Measurements from ENCODE around the gene PIGC.
"Not testable (repeated sequence)": the region's sequence is repeated elsewhere in the genome, so short reads cannot be mapped to it uniquely, and the experiment has no call there.

PIGC gene

DNA sequence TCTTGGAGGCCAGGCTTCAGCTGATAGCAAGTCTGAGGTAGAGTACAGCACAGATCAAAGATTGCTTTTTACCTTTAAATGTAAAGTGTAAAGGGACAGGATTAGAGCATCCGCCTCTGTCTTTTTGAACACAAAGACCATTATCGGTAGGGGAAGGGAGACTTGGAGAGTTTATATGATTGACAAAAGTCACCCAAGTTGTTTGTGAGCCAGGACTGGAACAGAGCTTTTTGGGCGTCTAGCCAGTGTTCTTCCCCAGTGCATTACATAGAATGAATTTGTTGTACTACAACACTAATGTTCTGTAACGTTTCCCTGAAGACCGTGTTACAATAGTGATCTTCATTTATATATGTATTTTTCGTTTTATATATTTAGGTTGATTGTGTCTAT is 9.3 kb upstream of the PIGC start:
- Mint-ChIP-seq H3K27ac (no peak overlapping the region), H3K27me3 (no peaks in the 10 kb centered on the region), H3K4me3 (no peak overlapping the region), H3K4me1 (ENCODE audit: low read depth) (peaks cover 21% of the 10 kb centered on the region), H3K36me3 (ENCODE audit: low read depth) (no peaks in the 10 kb centered on the region), H3K9me3 (no peaks in the 10 kb centered on the region)

DNA sequence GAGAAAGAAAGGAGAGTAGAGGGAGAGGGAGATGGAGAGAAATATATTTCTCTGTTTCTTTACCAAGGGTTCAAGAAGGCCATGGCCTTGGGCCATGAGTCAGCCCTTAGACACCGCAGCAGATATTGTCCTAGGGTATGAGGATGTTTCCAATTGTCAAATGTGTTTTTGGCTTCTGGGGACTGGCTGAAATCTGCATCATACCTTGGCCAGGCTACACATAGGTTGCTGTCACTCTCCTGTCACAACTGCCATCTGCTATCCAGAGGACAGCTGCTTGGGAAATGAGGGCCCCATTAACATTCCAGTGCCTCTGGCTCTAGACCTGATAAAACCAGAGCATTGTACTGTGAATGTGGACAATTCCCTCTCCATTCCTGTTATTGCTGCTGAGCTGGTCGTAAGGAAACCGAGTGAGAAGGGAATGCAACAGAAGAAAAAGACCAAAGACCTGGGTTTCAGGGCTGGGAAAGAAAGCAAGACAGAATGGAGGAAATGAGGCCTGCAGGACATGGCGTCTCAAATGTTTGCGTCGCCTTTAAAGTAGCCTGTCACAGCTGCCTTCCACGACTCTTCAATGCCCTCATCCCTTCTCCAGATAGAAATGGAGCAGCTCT is 8.8 kb upstream of the PIGC start:
- H3K27ac Mint-ChIP-seq: no peak overlapping the region
- no peaks in the 10 kb centered on the region for H3K9me3 Mint-ChIP-seq
- no peak overlapping the region for H3K4me3 Mint-ChIP-seq
- peaks cover 21% of the 10 kb centered on the region for H3K4me1 Mint-ChIP-seq (ENCODE audit: low read depth)
- H3K36me3 Mint-ChIP-seq (ENCODE audit: low read depth): no peaks in the 10 kb centered on the region
- no peaks in the 10 kb centered on the region for H3K27me3 Mint-ChIP-seq

DNA sequence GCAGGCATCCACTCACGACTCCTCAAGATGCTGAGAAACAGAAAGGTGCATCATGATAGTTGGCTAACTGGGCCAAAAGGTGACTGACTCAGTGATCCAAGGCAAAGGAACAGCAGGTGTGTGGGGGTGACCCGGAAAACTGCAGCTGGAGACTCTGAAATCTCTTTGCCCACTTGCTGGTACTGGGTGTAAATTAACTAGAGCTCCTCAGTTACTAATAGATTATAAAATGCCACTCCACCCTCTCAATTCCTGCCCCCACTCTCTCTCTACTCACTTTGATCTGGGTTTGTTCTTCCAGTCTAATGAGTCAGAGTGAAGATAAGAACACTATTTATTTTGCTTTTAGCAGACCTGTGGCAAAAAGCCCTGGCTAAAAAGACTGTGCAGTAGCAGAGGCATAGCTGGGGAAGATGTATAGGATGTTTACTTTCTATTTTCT is 7.2 kb upstream of the PIGC start:
- Mint-ChIP-seq H3K9me3 (no peaks in the 10 kb centered on the region), H3K27ac (no peak overlapping the region), H3K27me3 (no peaks in the 10 kb centered on the region), H3K4me3 (no peak overlapping the region), H3K4me1 (ENCODE audit: low read depth) (peaks cover 21% of the 10 kb centered on the region), H3K36me3 (ENCODE audit: low read depth) (no peaks in the 10 kb centered on the region)

DNA sequence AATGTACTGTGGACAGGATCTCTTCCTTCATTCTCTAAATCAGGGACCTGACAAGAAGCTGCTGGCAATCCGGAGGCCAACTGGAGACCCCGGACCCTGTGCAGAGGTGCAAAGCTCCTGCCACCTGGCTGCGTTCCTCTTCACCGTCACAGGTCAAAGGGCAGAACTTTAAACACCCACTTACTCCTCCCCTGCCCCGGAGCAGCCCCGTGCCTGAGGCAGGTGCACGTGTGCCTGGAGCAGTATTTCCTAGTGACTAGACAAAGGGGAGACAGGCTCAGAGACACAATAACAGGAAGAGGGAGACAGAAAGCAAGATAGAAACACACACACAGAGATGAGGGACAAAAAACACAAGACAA is 6.6 kb upstream of the PIGC start:
- Mint-ChIP-seq H3K27me3 (no peaks in the 10 kb centered on the region), H3K4me1 (ENCODE audit: low read depth) (peaks cover 21% of the 10 kb centered on the region), H3K27ac (no peak overlapping the region), H3K9me3 (no peaks in the 10 kb centered on the region), H3K4me3 (no peak overlapping the region), H3K36me3 (ENCODE audit: low read depth) (no peaks in the 10 kb centered on the region)

DNA sequence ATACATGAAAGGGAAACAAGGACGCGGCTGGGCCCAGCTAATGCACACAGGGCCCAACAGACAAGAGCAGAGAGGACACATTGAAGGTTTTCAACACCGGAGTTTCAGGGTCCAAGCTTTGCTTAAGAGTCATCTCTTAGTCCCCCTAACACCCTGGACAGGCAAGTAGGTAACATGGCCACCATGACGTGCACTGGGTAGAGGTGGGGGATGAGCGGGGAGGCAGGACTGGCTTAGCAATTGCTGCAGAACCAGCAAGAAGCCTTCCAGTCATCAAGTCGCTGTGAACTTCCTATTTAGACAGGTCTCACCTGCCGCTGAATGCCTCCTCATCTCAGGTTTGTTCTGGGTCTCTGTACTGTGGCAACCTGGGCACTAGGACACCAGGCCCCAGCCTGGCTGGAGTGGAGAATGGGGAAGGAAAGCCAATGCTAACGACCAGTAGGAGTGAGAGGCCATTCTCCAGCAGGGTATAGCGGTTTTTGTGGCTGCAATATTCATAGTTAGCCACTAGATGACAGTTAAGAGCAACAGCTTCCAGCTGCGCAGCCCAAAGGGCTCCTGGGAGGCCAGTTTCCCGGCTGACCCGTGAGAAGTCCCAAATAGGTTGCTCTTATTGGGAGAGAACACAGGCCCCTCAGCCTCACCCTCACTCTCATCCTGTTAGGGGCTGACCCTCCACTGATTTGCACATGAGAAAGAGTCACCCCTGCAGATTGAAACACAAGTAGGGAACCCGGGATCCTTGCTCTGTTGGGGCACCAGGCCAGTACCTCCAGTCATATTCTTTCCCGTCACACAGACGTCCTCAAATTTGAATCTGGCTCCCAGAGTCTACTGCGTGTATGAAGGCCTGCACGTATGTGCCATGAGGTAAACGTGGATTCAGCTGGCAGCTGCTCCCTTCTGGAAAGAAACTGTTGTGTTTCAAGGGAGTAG is 6.0 kb upstream of the PIGC start:
- Mint-ChIP-seq H3K27ac (no peak overlapping the region), H3K4me1 (ENCODE audit: low read depth) (peaks cover 21% of the 10 kb centered on the region), H3K36me3 (ENCODE audit: low read depth) (no peaks in the 10 kb centered on the region), H3K9me3 (no peaks in the 10 kb centered on the region), H3K27me3 (no peaks in the 10 kb centered on the region), H3K4me3 (no peak overlapping the region)

DNA sequence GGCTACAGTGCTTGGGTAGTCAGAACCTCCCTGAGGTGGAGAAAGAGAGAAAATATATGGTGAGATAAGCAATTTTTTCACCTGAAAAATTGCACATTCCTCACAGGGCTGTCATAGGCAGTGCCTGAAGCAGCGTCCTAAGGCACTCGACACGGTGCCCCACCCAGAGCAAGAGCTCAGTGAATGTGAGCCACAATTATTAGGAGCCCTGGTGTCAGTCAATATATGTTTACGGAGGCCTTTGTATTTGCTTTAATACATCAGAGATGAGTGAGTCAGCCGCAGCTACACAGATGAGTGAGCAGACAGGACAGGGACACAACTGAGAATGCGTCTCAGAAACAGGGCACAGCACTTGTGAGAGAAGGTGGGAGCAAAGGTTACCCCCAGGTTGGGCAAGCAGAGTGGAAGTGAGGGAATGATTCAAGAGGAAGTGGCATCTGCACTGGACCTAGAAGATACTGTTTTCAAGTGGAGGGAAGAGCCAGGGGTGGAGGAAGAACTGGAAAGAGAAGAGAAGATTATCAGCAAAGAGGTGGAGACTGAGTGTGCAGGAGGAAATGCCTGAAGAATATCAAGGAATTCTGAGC is 5.2 kb upstream of the PIGC start:
- no peak overlapping the region for H3K4me3 Mint-ChIP-seq
- peaks cover 26% of the 10 kb centered on the region for H3K4me1 Mint-ChIP-seq (ENCODE audit: low read depth)
- H3K36me3 Mint-ChIP-seq (ENCODE audit: low read depth): no peaks in the 10 kb centered on the region
- no peak overlapping the region for H3K27ac Mint-ChIP-seq
- H3K27me3 Mint-ChIP-seq: no peaks in the 10 kb centered on the region
- H3K9me3 Mint-ChIP-seq: no peaks in the 10 kb centered on the region

DNA sequence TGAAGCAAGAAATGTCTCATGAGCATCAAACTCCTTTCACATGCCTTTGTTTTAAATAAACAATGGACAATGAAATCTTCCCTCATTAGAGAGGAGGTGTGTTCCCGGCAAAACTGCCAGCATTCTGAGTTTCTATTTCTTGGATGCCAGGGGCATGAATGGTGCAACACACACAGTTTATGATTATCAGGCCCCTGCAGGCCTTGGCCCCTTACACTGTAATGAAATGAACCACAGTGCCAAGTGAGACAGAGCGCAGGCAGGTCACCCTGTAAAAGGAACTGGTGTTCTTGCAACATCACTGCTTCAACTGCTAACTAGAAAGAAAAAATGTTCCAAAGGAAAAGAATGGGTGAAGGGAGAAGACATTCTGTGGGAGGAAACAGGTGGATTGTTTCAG is 3.8 kb upstream of the PIGC start:
- Mint-ChIP-seq H3K4me3 (no peak overlapping the region), H3K9me3 (no peaks in the 10 kb centered on the region), H3K27me3 (no peaks in the 10 kb centered on the region), H3K27ac (no peak overlapping the region), H3K4me1 (ENCODE audit: low read depth) (peaks cover 35% of the 10 kb centered on the region), H3K36me3 (ENCODE audit: low read depth) (peaks cover under 1% of the 10 kb centered on the region)

DNA sequence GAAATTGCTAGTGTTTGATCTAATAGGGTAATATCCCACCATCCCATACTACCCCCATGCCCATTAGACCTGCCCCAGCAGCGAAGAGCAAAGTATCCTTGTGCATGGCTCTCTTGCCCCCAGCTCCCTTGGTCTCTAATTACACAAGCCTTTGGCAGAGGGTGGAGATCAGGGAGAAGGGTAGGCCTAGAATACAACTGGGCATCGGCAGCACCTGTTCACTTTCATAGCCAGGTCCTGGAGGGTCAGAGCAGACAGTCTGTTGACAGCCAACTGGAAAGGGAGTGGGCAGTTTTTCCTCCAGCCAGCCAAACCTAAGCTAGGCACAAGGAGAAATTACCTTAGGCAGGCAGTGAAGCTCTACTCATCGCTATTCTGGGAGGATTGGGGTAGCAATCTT is 2.7 kb upstream of the PIGC start:
- Mint-ChIP-seq H3K9me3 (no peaks in the 10 kb centered on the region), H3K4me1 (ENCODE audit: low read depth) (peaks cover 46% of the 10 kb centered on the region), H3K27me3 (no peaks in the 10 kb centered on the region), H3K4me3 (no peak overlapping the region), H3K27ac (no peak overlapping the region), H3K36me3 (ENCODE audit: low read depth) (peaks cover 11% of the 10 kb centered on the region)

DNA sequence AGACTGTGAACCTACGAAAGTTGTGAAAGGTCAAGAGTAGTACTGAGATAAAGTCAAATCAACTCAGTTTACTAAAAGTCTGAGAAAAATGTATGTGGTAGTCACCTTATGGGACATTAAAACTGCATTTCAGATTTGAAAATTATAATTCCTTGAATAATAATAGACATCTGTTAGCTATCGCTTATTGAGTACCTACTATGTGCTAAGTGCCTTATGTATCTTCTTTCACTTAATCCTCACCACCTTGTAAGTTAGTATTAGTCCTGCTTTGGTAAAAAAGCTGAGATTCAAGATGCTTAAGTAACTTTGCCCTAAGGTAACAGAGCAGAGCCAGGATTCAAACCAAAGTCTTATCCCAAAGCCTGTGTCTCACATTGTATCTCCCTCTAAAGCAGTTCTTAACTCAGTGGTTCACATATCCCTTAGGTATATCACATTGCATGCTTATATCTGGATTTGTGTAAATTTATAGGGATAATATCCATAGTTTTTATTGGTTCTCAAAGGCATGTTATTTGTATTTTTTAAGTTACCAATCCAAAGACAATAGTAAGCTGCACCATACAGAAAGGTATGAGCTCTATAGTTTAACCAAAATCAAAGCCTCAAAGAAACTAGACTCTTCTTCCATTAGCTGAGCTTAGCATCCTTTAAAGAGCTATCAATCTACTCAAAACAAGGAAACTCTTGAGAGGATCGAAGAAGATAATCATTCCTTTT is 865 bp downstream of the PIGC start:
- H3K4me1 Mint-ChIP-seq (ENCODE audit: low read depth): peaks cover 43% of the 10 kb centered on the region
- H3K4me3 Mint-ChIP-seq: peak overlapping the region; percentile 91
- H3K27ac Mint-ChIP-seq: peak overlapping the region; percentile 93
- H3K27me3 Mint-ChIP-seq: no peaks in the 10 kb centered on the region
- no peaks in the 10 kb centered on the region for H3K9me3 Mint-ChIP-seq
- peaks cover 33% of the 10 kb centered on the region for H3K36me3 Mint-ChIP-seq (ENCODE audit: low read depth)

DNA sequence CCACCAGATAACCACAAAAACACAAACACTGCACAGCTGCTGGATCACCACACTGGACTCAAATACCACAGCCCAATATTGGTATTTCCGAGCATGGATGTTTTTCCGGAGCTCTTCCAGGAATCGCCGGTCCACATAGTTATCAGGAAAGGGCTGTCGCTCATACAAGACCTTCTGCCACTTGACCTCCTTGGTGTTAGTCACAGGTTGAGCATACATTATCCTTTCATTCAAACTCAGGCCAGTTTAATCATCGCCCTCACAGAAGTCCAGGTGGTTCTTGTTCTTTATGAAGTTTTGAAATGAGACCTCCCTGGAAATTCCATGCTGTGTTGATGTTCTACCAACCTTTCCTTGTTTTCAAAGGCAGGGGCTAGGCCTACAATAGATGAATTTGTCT is 1.5 kb downstream of the PIGC start:
- Mint-ChIP-seq H3K4me3 (peak overlapping the region; percentile 91), H3K36me3 (ENCODE audit: low read depth) (peaks cover 34% of the 10 kb centered on the region), H3K9me3 (no peaks in the 10 kb centered on the region), H3K27me3 (no peaks in the 10 kb centered on the region), H3K4me1 (ENCODE audit: low read depth) (peaks cover 43% of the 10 kb centered on the region), H3K27ac (no peak overlapping the region)

DNA sequence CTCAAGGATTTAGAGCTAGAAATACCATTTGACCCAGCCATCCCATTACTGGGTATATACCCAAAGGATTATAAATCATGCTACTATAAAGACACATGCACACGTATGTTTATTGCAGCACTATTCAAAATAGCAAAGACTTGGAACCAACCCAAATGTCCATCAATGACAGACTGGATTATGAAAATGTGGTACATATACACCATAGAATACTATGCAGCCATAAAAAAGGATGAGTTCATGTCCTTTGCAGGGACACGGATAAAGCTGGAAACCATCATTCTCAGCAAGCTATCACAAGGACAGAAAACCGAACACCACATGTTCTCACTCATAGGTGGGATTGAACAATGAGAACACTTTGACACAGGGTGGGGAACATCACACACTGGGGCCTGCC is 6.7 kb downstream of the PIGC start:
- not testable (repeated sequence) for H3K27me3 Mint-ChIP-seq, H3K4me3 Mint-ChIP-seq, H3K9me3 Mint-ChIP-seq, H3K27ac Mint-ChIP-seq
- Mint-ChIP-seq H3K4me1 (ENCODE audit: low read depth) (peaks cover 39% of the 10 kb centered on the region), H3K36me3 (ENCODE audit: low read depth) (peaks cover 29% of the 10 kb centered on the region)

DNA sequence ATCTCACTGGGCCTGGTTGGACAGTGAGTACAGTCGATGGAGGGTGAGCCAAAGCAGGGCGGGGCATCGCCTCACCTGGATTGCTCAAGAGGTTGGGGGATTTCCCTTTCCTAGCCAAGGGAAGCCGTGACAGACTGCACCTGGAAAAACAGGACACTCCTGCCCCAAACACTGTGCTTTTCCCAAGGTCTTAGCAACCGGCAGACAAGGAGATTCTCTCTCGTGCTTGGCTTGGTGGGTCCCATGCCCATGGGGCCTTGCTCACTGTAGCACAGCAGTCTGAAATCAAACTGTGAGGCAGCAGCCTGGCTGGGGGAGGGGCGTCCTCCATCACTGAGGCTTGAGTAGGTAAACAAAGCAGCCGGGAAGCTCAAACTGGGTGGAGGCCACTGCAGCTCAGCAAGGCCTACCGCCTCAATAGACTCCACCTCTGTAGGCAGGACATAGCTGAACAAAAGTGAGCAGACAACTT is 12.1 kb downstream of the PIGC start:
- H3K9me3 Mint-ChIP-seq: no peaks in the 10 kb centered on the region
- no peak overlapping the region for H3K4me3 Mint-ChIP-seq
- no peaks in the 10 kb centered on the region for H3K27me3 Mint-ChIP-seq
- no peaks in the 10 kb centered on the region for H3K36me3 Mint-ChIP-seq (ENCODE audit: low read depth)
- peaks cover 43% of the 10 kb centered on the region for H3K4me1 Mint-ChIP-seq (ENCODE audit: low read depth)
- H3K27ac Mint-ChIP-seq: no peak overlapping the region

DNA sequence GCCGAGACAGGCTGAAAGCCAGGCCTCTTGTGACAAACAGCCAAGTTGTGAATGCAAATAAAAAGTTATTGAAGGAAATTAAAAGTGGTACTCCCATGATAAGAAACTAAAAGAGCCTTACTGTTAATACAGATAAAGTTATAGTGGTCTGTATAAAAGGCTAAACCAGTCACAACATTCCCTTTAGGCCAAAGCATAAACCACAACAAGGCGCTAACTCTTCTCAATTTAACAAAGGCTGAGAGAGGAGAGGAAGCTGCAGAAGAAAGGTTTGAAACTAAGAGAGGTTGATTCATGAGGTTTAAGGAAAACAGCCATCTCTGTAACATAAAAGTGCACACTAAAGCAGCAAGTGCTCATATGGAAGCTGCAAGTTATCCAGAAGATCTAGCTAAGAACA is 12.7 kb downstream of the PIGC start:
- no peak overlapping the region for H3K4me3 Mint-ChIP-seq
- no peak overlapping the region for H3K27ac Mint-ChIP-seq
- H3K9me3 Mint-ChIP-seq: no peaks in the 10 kb centered on the region
- peaks cover 43% of the 10 kb centered on the region for H3K4me1 Mint-ChIP-seq (ENCODE audit: low read depth)
- H3K36me3 Mint-ChIP-seq (ENCODE audit: low read depth): no peaks in the 10 kb centered on the region
- H3K27me3 Mint-ChIP-seq: no peaks in the 10 kb centered on the region

DNA sequence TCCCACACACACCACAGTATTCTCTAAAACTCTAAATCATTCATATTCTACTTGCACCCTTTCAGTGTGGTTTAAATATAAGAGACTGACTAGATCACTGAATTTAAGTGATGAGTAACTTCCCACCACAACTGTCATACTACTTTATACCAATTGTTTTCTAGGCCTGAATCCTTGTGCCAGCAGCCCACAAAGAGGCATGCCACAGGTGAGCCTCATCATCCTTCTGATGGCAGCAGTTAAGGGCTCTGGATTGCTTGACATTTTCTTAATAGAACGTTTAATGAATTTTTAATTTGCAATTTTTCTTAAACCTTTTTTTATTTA is 13.8 kb downstream of the PIGC start:
- H3K27ac Mint-ChIP-seq: peak overlapping the region; percentile 46
- no peaks in the 10 kb centered on the region for H3K9me3 Mint-ChIP-seq
- peaks cover 43% of the 10 kb centered on the region for H3K4me1 Mint-ChIP-seq (ENCODE audit: low read depth)
- H3K36me3 Mint-ChIP-seq (ENCODE audit: low read depth): no peaks in the 10 kb centered on the region
- H3K27me3 Mint-ChIP-seq: no peaks in the 10 kb centered on the region
- no peak overlapping the region for H3K4me3 Mint-ChIP-seq
